GM13977 (cell line): ENCODE measurements around the gene PROX2.
A peak's percentile ranks its signal among the peaks of the same experiment; 100 is the strongest.

ENCODE experiments used
- DNase-seq: peaks from one replicate; pipeline ENCODE4 v3.0.0; 2012; ENCODE audit warnings: low spot score
- CTCF ChIP-seq: IDR thresholded peaks from 2 replicates; pipeline ENCODE4 v1.5.1; 2012; ENCODE audit warnings: mild to moderate bottlenecking, control low read depth; ENCODE audit not compliant: insufficient read depth; ENCODE audit errors: extremely low read depth, missing control alignments
- in situ Hi-C: fragments of 300-500 bp; cut with MboI; formaldehyde crosslinking; loops from one replicate; pipeline ENCODE4 v1.12.0; 2022; ENCODE audit warnings: low sequenced_read_pairs, low pct_unique_long_range_greater_than_20kb, mixed read lengths, inconsistent platforms; ENCODE audit not compliant: unreplicated experiment

Gene PROX2

GRCh38 chr14:74864198-74864597, 11.7 kb downstream of the PROX2 start:
- DNase-seq: no peak
- in situ Hi-C loops: loop anchor here (25.0 kb wide), 1 partner anchor 223 kb away; no protein-coding TSS in a partner anchor
- TF ChIP-seq CTCF: no peak

DNA sequence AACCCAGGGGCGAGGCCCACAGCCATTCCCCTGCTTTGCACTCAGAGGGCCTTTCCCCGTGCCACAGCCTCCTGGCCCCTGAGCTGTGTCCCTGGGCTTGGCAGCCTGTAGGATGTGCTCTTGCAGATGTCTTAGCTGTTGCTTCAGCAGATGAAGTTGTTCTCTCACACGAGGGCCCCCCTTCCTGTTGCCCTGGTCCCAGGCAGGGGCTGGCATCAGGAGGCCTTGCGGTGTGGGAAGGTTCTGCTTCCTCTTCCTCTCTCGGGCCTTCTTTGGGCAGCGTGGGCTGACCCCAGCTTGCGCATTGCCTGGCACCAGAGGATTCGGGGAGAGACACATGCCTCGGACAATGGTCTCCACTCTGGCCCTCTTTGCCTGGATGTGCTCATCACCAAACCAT, 12.7 kb downstream of the PROX2 start:
- no peak for TF ChIP-seq CTCF
- no peak for DNase-seq
- in situ Hi-C loops: loop anchor here (25.0 kb wide), 1 partner anchor 224 kb away; no protein-coding TSS in a partner anchor

GRCh38 chr14:74861734-74862090, 14.2 kb downstream of the PROX2 start:
- DNase-seq: no peak
- TF ChIP-seq CTCF: no peak
- in situ Hi-C loops: loop anchor here (25.0 kb wide), 1 partner anchor 226 kb away; no protein-coding TSS in a partner anchor

- in situ Hi-C loops: loop anchor here (25.0 kb wide), 1 partner anchor 226 kb away; no protein-coding TSS in a partner anchor
- peak; percentile 82 for TF ChIP-seq CTCF
- DNase-seq: peak; percentile 78
Observed at GRCh38 chr14:74860899-74861733, 14.8 kb downstream of the PROX2 start.

GRCh38 chr14:74859757-74860552, 16.0 kb downstream of the PROX2 start:
- in situ Hi-C loops: loop anchor here (10.0 to 25.0 kb wide), 2 partner anchors 45 to 227 kb away; no protein-coding TSS in a partner anchor
- TF ChIP-seq CTCF: no peak
- DNase-seq: no peak

- TF ChIP-seq CTCF: no peak
- in situ Hi-C loops: loop anchor here (10.0 to 25.0 kb wide), 2 partner anchors 47 to 229 kb away; no protein-coding TSS in a partner anchor
- no peak for DNase-seq
Observed at GRCh38 chr14:74858022-74858421, 17.9 kb downstream of the PROX2 start.
